H9 (cell line): Measurements from ENCODE around the gene ST6GALNAC3. TPM values are rescaled to one million over a fixed set of nuclear protein-coding genes. Genes with fewer than 3 reads are reported as not detected.

ENCODE experiments used
- DNase-seq: peaks from one replicate; pipeline ENCODE4 v3.0.0-alpha.2; 2017
- H2AFZ ChIP-seq: one replicate; pipeline ENCODE4 v1.6.1; 2013; ENCODE audit warnings: mild to moderate bottlenecking, low read length, control low read depth, moderate library complexity
- H2AK5ac ChIP-seq: 2 replicates; pipeline ENCODE4 v1.6.1; 2013; ENCODE audit warnings: low read length, control low read depth, mixed read lengths; ENCODE audit not compliant: insufficient read length
- H2BK120ac ChIP-seq: one replicate; pipeline ENCODE4 v1.6.1; 2013; ENCODE audit warnings: low read depth, mild to moderate bottlenecking, low read length, control low read depth, inconsistent platforms; ENCODE audit not compliant: poor library complexity, severe bottlenecking
- H2BK12ac ChIP-seq: 2 replicates; pipeline ENCODE4 v1.6.1; 2013; ENCODE audit warnings: low read length, control low read depth, mixed read lengths, low read depth; ENCODE audit not compliant: insufficient read length
- H2BK15ac ChIP-seq: 2 replicates; pipeline ENCODE4 v1.6.1; 2013; ENCODE audit warnings: low read depth, low read length, control low read depth
- H2BK20ac ChIP-seq: one replicate; pipeline ENCODE4 v1.6.1; 2013; ENCODE audit warnings: low read depth, mild to moderate bottlenecking, low read length, control low read depth, inconsistent platforms; ENCODE audit not compliant: poor library complexity, severe bottlenecking
- H2BK5ac ChIP-seq: 2 replicates; pipeline ENCODE4 v1.6.1; 2013; ENCODE audit warnings: low read length, control low read depth, mixed read lengths; ENCODE audit not compliant: insufficient read length
- H3K14ac ChIP-seq: 2 replicates; pipeline ENCODE4 v1.6.1; 2013; ENCODE audit warnings: low read length, control low read depth; ENCODE audit not compliant: insufficient read depth
- H3K18ac ChIP-seq: 2 replicates; pipeline ENCODE4 v1.6.1; 2013; ENCODE audit warnings: low read depth, mild to moderate bottlenecking, mixed read lengths, low read length, control low read depth; ENCODE audit not compliant: insufficient read length
- H3K23ac ChIP-seq: 2 replicates; pipeline ENCODE4 v1.6.1; 2013; ENCODE audit warnings: low read length, control low read depth, mixed read lengths, low read depth; ENCODE audit not compliant: insufficient read length
- H3K23me2 ChIP-seq: 2 replicates; pipeline ENCODE4 v1.6.1; 2013; ENCODE audit warnings: low read depth, mild to moderate bottlenecking, mixed read lengths, low read length, control low read depth; ENCODE audit not compliant: insufficient read length, poor library complexity, severe bottlenecking
- H3K27ac ChIP-seq: 2 replicates; pipeline ENCODE4 v1.5.1; 2013; ENCODE audit warnings: low read length, control low read depth, mixed read lengths, low read depth; ENCODE audit not compliant: insufficient read length
- H3K27me3 ChIP-seq: 2 replicates; pipeline ENCODE4 v1.6.1; 2013; ENCODE audit warnings: low read length, control low read depth, inconsistent platforms; ENCODE audit not compliant: insufficient read depth
- H3K4ac ChIP-seq: 2 replicates; pipeline ENCODE4 v1.6.1; 2013; ENCODE audit warnings: low read depth, mild to moderate bottlenecking, control low read depth, inconsistent platforms, low read length, moderate library complexity
- H3K4me1 ChIP-seq: 2 replicates; pipeline ENCODE4 v1.6.1; 2013; ENCODE audit warnings: low read length, control low read depth, inconsistent platforms; ENCODE audit not compliant: insufficient read depth
- H3K4me2 ChIP-seq: 2 replicates; pipeline ENCODE4 v1.6.1; 2013; ENCODE audit warnings: low read length, control low read depth, mixed read lengths; ENCODE audit not compliant: insufficient read length, insufficient read depth
- H3K56ac ChIP-seq: 2 replicates; pipeline ENCODE4 v1.6.1; 2013; ENCODE audit warnings: low read depth, mild to moderate bottlenecking, mixed read lengths, low read length, control low read depth; ENCODE audit not compliant: insufficient read length
- H3K79me1 ChIP-seq: 2 replicates; pipeline ENCODE4 v1.6.1; 2013; ENCODE audit warnings: low read depth, mild to moderate bottlenecking, moderate library complexity, low read length, control low read depth, inconsistent platforms; ENCODE audit not compliant: insufficient read depth, poor library complexity, severe bottlenecking
- H3K79me2 ChIP-seq: 2 replicates; pipeline ENCODE4 v1.6.1; 2013; ENCODE audit warnings: low read length, control low read depth, inconsistent platforms; ENCODE audit not compliant: insufficient read depth
- H3K9ac ChIP-seq: 2 replicates; pipeline ENCODE4 v1.6.1; 2013; ENCODE audit warnings: low read length, control low read depth, mixed read lengths; ENCODE audit not compliant: insufficient read length; ENCODE audit errors: extremely low read depth
- H3K9me3 ChIP-seq: one replicate; pipeline ENCODE4 v1.6.1; 2013; ENCODE audit warnings: low read depth, low read length, inconsistent platforms; ENCODE audit not compliant: control insufficient read depth
- H3T11ph ChIP-seq: one replicate; pipeline ENCODE4 v1.6.1; 2013; ENCODE audit warnings: mild to moderate bottlenecking, low read length, control low read depth, inconsistent platforms
- H4K20me1 ChIP-seq: one replicate; pipeline ENCODE4 v1.6.1; 2013; ENCODE audit not compliant: control insufficient read depth, insufficient read length, insufficient read depth
- H4K5ac ChIP-seq: 2 replicates; pipeline ENCODE4 v1.6.1; 2013; ENCODE audit warnings: low read depth, mild to moderate bottlenecking, mixed read lengths, low read length, control low read depth; ENCODE audit not compliant: insufficient read length
- H4K8ac ChIP-seq: replicated peaks from 2 replicates; pipeline ENCODE4 v1.6.1; 2013; ENCODE audit warnings: low read length, control low read depth, mixed read lengths, low read depth; ENCODE audit not compliant: insufficient read length
- H4K91ac ChIP-seq: 2 replicates; pipeline ENCODE4 v1.6.1; 2013; ENCODE audit warnings: low read depth, mild to moderate bottlenecking, moderate library complexity, mixed read lengths, low read length, control low read depth; ENCODE audit not compliant: insufficient read length
- H3K27ac Mint-ChIP-seq, 3 experiments: 2 replicates in 2 of 3; 3 replicates in 1 of 3; pipeline ENCODE4 v1.8.0; 2020 to 2021; ENCODE audit warnings: mixed read lengths in 3 of 3, mild to moderate bottlenecking in 1 of 3, moderate library complexity in 1 of 3
- H3K27me3 Mint-ChIP-seq: 2 replicates; pipeline ENCODE4 v1.8.0; 2021; ENCODE audit warnings: low read depth, mild to moderate bottlenecking, moderate library complexity, mixed read lengths
- H3K36me3 Mint-ChIP-seq, 3 experiments: 2 replicates in 2 of 3; 3 replicates in 1 of 3; pipeline ENCODE4 v1.8.0; 2020 to 2021; ENCODE audit warnings: low read depth in 3 of 3, mixed read lengths in 3 of 3; ENCODE audit not compliant: insufficient read depth in 1 of 3
- H3K4me1 Mint-ChIP-seq, 2 experiments: 2 replicates each; pipeline ENCODE4 v1.8.0; 2020; ENCODE audit warnings: mixed read lengths in 2 of 2
- H3K4me3 Mint-ChIP-seq, 2 experiments: 2 replicates in 1 of 2; 3 replicates in 1 of 2; pipeline ENCODE4 v1.8.0; 2020 to 2021; ENCODE audit warnings: mild to moderate bottlenecking in 2 of 2, mixed read lengths in 2 of 2, moderate library complexity in 1 of 2
- H3K9me3 Mint-ChIP-seq, 2 experiments: 2 replicates in 1 of 2; 3 replicates in 1 of 2; pipeline ENCODE4 v1.8.0; 2020; ENCODE audit warnings: mild to moderate bottlenecking in 2 of 2, mixed read lengths in 2 of 2, moderate library complexity in 1 of 2
- WGBS: extraction: QIAGEN DNeasy Blood & Tissue Kit; methylation state at CpG from one replicate; pipeline ENCODE4 v1.1.7; 2013; ENCODE audit warnings: missing lambda C conversion rate, low lambda C conversion rate, mixed read lengths; ENCODE audit not compliant: insufficient read length; ENCODE audit errors: extremely low coverage; 5-methylcytosine and 5-hydroxymethylcytosine counted together
- total RNA-seq: library from RNA; stranded (reverse); gene quantifications from 2 replicates; pipeline ENCODE4 v1.2.1, GENCODE V29; 2021
- TF ChIP-seq, protein P1 (sequence below): fragments of 200-600 bp; sonication (generic); conservative IDR thresholded peaks from 3 replicates; pipeline ENCODE4 v1.8.0; 2021; ENCODE audit warnings: antibody characterized with exemption, mild to moderate bottlenecking

ST6GALNAC3 gene
- total RNA-seq, 1 experiment from 2014 or later: 11.2 TPM

- TF ChIP-seq, protein P1, sequence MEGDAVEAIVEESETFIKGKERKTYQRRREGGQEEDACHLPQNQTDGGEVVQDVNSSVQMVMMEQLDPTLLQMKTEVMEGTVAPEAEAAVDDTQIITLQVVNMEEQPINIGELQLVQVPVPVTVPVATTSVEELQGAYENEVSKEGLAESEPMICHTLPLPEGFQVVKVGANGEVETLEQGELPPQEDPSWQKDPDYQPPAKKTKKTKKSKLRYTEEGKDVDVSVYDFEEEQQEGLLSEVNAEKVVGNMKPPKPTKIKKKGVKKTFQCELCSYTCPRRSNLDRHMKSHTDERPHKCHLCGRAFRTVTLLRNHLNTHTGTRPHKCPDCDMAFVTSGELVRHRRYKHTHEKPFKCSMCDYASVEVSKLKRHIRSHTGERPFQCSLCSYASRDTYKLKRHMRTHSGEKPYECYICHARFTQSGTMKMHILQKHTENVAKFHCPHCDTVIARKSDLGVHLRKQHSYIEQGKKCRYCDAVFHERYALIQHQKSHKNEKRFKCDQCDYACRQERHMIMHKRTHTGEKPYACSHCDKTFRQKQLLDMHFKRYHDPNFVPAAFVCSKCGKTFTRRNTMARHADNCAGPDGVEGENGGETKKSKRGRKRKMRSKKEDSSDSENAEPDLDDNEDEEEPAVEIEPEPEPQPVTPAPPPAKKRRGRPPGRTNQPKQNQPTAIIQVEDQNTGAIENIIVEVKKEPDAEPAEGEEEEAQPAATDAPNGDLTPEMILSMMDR: no peak
- H2BK5ac ChIP-seq: no peak overlapping the region
- Mint-ChIP-seq H3K36me3 (peaks cover 2 to 16% (median 9%) of the 10 kb centered on the region in 3 experiments; a peak in 6 of 7 replicates), H3K4me3 (no peak overlapping the region), H3K4me1 (no peaks in the 10 kb centered on the region), H3K27me3 (no peaks in the 10 kb centered on the region), H3K9me3 (peaks cover 3 to 6% of the 10 kb centered on the region in 2 experiments; a peak in 3 of 5 replicates), H3K27ac (no peak overlapping the region)
- H3K27me3 ChIP-seq: no peaks in the 10 kb centered on the region
- no peak overlapping the region for H2AK5ac ChIP-seq
- DNase-seq: no peak
- no peaks in the 10 kb centered on the region for H3K9me3 ChIP-seq
- H3K9ac ChIP-seq: no peak overlapping the region
- no peak overlapping the region for H2BK20ac ChIP-seq
- H3K4me1 ChIP-seq: no peaks in the 10 kb centered on the region
- no peak overlapping the region for H4K5ac ChIP-seq
- H2BK120ac ChIP-seq: no peak overlapping the region
- no peaks in the 10 kb centered on the region for H3K79me1 ChIP-seq
- H3K4me2 ChIP-seq: no peak overlapping the region
- H3K56ac ChIP-seq: no peak overlapping the region
- no peak overlapping the region for H2AFZ ChIP-seq
- H3K14ac ChIP-seq: no peak overlapping the region
- no peak overlapping the region for H3T11ph ChIP-seq
- no peak overlapping the region for H3K4ac ChIP-seq
- WGBS: 100% methylated on average over 1 of the region's 2 CpGs
- H3K23ac ChIP-seq: no peak overlapping the region
- no peak overlapping the region for H2BK12ac ChIP-seq
- no peak overlapping the region for H3K27ac ChIP-seq
- no peaks in the 10 kb centered on the region for H3K79me2 ChIP-seq
- H4K20me1 ChIP-seq: no peaks in the 10 kb centered on the region
- no peak overlapping the region for H3K18ac ChIP-seq
- H4K91ac ChIP-seq: no peak overlapping the region
- H3K23me2 ChIP-seq: no peaks in the 10 kb centered on the region
- no peak overlapping the region for H2BK15ac ChIP-seq
- H4K8ac ChIP-seq: no peak overlapping the region
Measured at GRCh38 chr1:76202670-76203069, 128.1 kb downstream of the ST6GALNAC3 start.
